ENCODE results near the gene PEDS1. TPM values are rescaled to one million over a fixed set of nuclear protein-coding genes. Genes with fewer than 3 reads are reported as not detected.

Gene PEDS1
- total and polyA plus RNA-seq, 2 of the 8 experiments (the other 6 are each of a cell fraction or from before 2014, with no cell fraction given) = 28.9 to 75.9 TPM

GRCh38 chr20:50186151-50186885 lies 32.8 kb upstream of the PEDS1 start:
- no peaks in the 10 kb centered on the region for H3K36me3 ChIP-seq (ENCODE audit: control insufficient read depth in 2 of 4, insufficient read depth in 4 of 4, low read length in 3 of 4)
- H4K8ac ChIP-seq (ENCODE audit: extremely low read depth, insufficient read depth, low read length) = no peak overlapping the region
- no peak overlapping the region for H3K14ac ChIP-seq (ENCODE audit: insufficient read length)
- no peak for FAIRE-seq
- no peak overlapping the region for H3K4me3 ChIP-seq (ENCODE audit: extremely low read depth in 1 of 4, insufficient read depth in 2 of 4, low read depth in 3 of 4, low read length in 4 of 4)
- no peak overlapping the region for H2AK5ac ChIP-seq (ENCODE audit: low read depth, low read length)
- ChIA-PET POLR2A (ENCODE audit: partially characterized antibody) (interaction anchor here (0.9 to 1.4 kb wide), 3 partner anchors 11 to 147 kb away, joined by 3 read pairs; no protein-coding TSS in a partner anchor), CTCF (ENCODE audit: partially characterized antibody) (interaction anchor here (0.5 to 8.8 kb wide), 44 partner anchors 9 to 1156 kb away, joined by 3 to 115 read pairs (median 4); no protein-coding TSS in a partner anchor)
- peaks cover 0 to 13% (median 4%) of the 10 kb centered on the region in 4 experiments; a peak in 5 of 7 replicates for H3K4me1 ChIP-seq (replicated peaks in 1 of 4; ENCODE audit: control insufficient read depth in 3 of 4, insufficient read depth in 4 of 4, low read length in 3 of 4)
- no peak overlapping the region for H2BK20ac ChIP-seq (ENCODE audit: low read length)
- no peaks in the 10 kb centered on the region for H3K79me1 ChIP-seq (ENCODE audit: low read depth, low read length)
- no peak overlapping the region for H2BK15ac ChIP-seq (ENCODE audit: low read length)
- no peak overlapping the region for H3K9ac ChIP-seq (replicated peaks in 1 of 4; ENCODE audit: extremely low read depth in 1 of 4, low read depth in 3 of 4, low read length in 3 of 4)
- DNase-seq (ENCODE audit: low read depth in 1 of 2, low spot score in 2 of 2) = peak; percentile 84 to 100
- H3K23ac ChIP-seq (ENCODE audit: insufficient read length) = no peak overlapping the region
- H3K23me2 ChIP-seq (ENCODE audit: low read depth, low read length) = no peaks in the 10 kb centered on the region; the same call in 1 of the 2 replicates
- H3K4me2 ChIP-seq (ENCODE audit: insufficient read depth in 1 of 2, low read depth in 2 of 2, low read length in 2 of 2) = no peak overlapping the region
- TF ChIP-seq SP1 (IDR thresholded peaks at IDR 0.05; ENCODE audit: low read depth, low read length) = no peak
- TF ChIP-seq YY1 (IDR thresholded peaks at IDR 0.05; ENCODE audit: low read depth, low read length) = 0 out of 2 replicates have a peak, but pooled peaks have one; percentile 22
- no peak for TF ChIP-seq CBX5 (IDR thresholded peaks at IDR 0.05; ENCODE audit: low read depth, low read length)
- no peak for TF ChIP-seq CHD2 (IDR thresholded peaks at IDR 0.05; ENCODE audit: low read length)
- peak; percentile 95 to 99 (median 97) for TF ChIP-seq CTCF (IDR thresholded peaks at IDR 0.05; ENCODE audit: control extremely low read depth in 1 of 3, insufficient read depth in 1 of 3, low read depth in 1 of 3, low read length in 3 of 3)
- TF ChIP-seq BCL11A (IDR thresholded peaks at IDR 0.05; ENCODE audit: low read depth in 2 of 2, low read length in 2 of 2) = no peak
- TF ChIP-seq NANOG (IDR thresholded peaks at IDR 0.05; ENCODE audit: insufficient read depth, low read depth, low read length, poor library complexity, severe bottlenecking) = no peak
- peak; percentile 98 for TF ChIP-seq RAD21 (IDR thresholded peaks at IDR 0.05 in 1 of 2, conservative IDR thresholded peaks at IDR 0.05 in 1 of 2; ENCODE audit: low read depth in 2 of 2, low read length in 2 of 2)
- peaks cover 0 to 2% (median 0%) of the 10 kb centered on the region in 4 experiments; a peak in 1 of 7 replicates for H3K27me3 ChIP-seq (replicated peaks in 1 of 4; ENCODE audit: control insufficient read depth in 3 of 4, extremely low read depth in 1 of 4, insufficient read depth in 3 of 4, low read length in 3 of 4)
- H3K18ac ChIP-seq (ENCODE audit: extremely low read depth, low read length) = no peak overlapping the region
- H2AFZ ChIP-seq (ENCODE audit: low read length) = 0 out of 2 replicates have a peak overlapping the region, but pooled peaks have one; percentile 20
- no peak overlapping the region for H2BK120ac ChIP-seq (replicated peaks; ENCODE audit: low read depth, low read length)
- 34% methylated on average over 16 of the region's 16 CpGs; no CpG with 5 or more reads in 1 of the 2 experiments for WGBS, 2 experiments (ENCODE audit: extremely low coverage in 1 of 2, insufficient coverage in 1 of 2, insufficient read length in 1 of 2, insufficient replicate concordance in 2 of 2, low coverage in 1 of 2, low lambda C conversion rate in 2 of 2, missing lambda C conversion rate in 1 of 2)
- no peak overlapping the region for H2BK12ac ChIP-seq (ENCODE audit: low read depth, low read length)
- H2BK5ac ChIP-seq (ENCODE audit: low read depth, low read length) = no peak overlapping the region
- H3K4ac ChIP-seq (replicated peaks; ENCODE audit: insufficient read length, low read depth, low read length) = no peak overlapping the region
- no peak overlapping the region for H4K91ac ChIP-seq (replicated peaks; ENCODE audit: insufficient read length, low read length)
- no peak overlapping the region for H4K5ac ChIP-seq (ENCODE audit: insufficient read length, low read depth, low read length)
- no peaks in the 10 kb centered on the region for H3K79me2 ChIP-seq (ENCODE audit: control insufficient read depth in 1 of 2, insufficient read depth in 2 of 2, low read length in 2 of 2)
- H3K9me3 ChIP-seq (ENCODE audit: insufficient read depth in 2 of 2, low read depth in 1 of 2, low read length in 1 of 2) = no peaks in the 10 kb centered on the region
- no peak overlapping the region for H3K56ac ChIP-seq (replicated peaks; ENCODE audit: insufficient read length, low read depth, low read length)
- no peak overlapping the region for H3K27ac ChIP-seq (ENCODE audit: low read depth, low read length)
- no peaks in the 10 kb centered on the region for H4K20me1 ChIP-seq (replicated peaks in 1 of 2; ENCODE audit: control insufficient read depth in 1 of 2, insufficient read depth in 2 of 2, low read length in 2 of 2)
